ENCODE results near the gene PLPP3.

PLPP3 gene

DNA sequence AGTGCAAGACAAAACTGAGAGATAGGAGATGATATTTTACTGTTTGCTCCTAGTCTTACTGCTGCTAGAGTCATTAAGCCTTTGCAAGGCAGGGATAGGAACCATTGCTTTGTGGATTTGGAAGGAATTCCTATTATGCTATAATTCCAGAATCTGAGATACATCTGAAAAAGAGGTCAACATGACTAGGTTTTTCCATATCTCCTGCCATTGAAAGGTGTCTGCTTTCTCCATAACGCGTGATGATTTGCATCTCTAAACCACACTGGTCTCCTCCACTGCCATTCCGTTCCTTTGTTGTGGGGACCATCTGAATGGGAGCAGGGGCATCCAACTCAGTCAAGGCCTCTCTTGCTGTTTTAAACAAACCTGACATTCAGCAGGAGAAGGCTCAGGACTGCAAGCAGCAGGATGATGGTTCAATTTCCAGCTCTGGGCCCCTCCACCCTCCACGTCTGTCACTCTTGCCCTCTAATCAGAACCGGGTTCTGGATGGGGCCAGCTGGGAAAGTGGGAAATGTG is 45.2 kb downstream of the PLPP3 start:
- no peaks in the 10 kb centered on the region for H3K27me3 ChIP-seq (ENCODE audit: control insufficient read depth, insufficient read depth, low read length)
- peaks cover 89% of the 10 kb centered on the region for H3K4me1 ChIP-seq (ENCODE audit: control insufficient read depth, insufficient read depth, low read length)
- H3K36me3 ChIP-seq (ENCODE audit: control insufficient read depth, insufficient read depth, low read length): peaks cover 52% of the 10 kb centered on the region
- H3K27ac ChIP-seq (ENCODE audit: low read depth, low read length): peak overlapping the region; percentile 72
- H3K9me3 ChIP-seq (ENCODE audit: control insufficient read depth, insufficient read depth, low read depth, low read length): no peaks in the 10 kb centered on the region
- no peak overlapping the region for H3K9ac ChIP-seq (ENCODE audit: low read length)
- H3K4me3 ChIP-seq (ENCODE audit: low read depth, low read length): no peak overlapping the region

DNA sequence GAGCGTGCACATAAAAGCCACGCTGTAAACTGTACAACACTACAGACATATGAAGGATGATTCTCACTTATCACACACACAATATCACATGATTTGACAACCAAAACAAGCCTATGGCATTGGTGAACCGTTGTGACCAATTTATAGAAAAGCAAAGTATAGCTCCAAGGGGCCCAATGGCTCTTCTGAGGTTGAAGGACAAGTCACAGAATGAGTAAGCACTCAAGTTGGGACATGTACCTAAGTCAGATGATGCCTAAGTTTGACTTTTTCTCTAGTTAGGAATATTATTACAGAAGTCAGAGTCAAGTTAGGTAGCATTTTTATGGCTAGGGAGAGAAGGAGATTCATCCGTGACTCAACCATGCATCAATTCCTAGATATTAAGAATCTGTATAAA is 45.7 kb downstream of the PLPP3 start:
- H3K9ac ChIP-seq (ENCODE audit: low read length): no peak overlapping the region
- no peaks in the 10 kb centered on the region for H3K27me3 ChIP-seq (ENCODE audit: control insufficient read depth, insufficient read depth, low read length)
- no peaks in the 10 kb centered on the region for H3K9me3 ChIP-seq (ENCODE audit: control insufficient read depth, insufficient read depth, low read depth, low read length)
- no peak overlapping the region for H3K4me3 ChIP-seq (ENCODE audit: low read depth, low read length)
- H3K36me3 ChIP-seq (ENCODE audit: control insufficient read depth, insufficient read depth, low read length): peaks cover 52% of the 10 kb centered on the region
- peaks cover 89% of the 10 kb centered on the region for H3K4me1 ChIP-seq (ENCODE audit: control insufficient read depth, insufficient read depth, low read length)
- H3K27ac ChIP-seq (ENCODE audit: low read depth, low read length): no peak overlapping the region

DNA sequence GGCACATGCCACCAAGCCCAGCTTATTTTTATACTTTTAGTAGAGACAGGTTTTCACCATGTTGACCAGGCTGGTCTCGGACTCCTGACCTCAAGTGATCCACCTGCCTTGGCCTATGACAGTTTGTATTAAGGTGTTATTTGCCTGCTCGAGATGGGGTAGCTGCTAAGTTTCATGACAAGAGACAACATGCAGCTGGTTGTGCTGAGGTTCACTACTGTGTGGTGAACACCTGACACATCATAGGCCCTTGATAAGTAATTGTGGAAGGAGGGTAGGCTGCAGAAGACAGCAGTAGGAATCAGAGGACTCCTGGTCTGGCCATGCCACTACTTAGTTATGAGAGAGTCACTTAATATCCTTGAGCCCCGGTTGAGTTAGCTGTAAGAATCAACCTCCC is 46.2 kb downstream of the PLPP3 start:
- Histone ChIP-seq H3K4me3 (ENCODE audit: low read depth, low read length) (no peak overlapping the region), H3K9me3 (ENCODE audit: control insufficient read depth, insufficient read depth, low read depth, low read length) (no peaks in the 10 kb centered on the region), H3K27me3 (ENCODE audit: control insufficient read depth, insufficient read depth, low read length) (no peaks in the 10 kb centered on the region), H3K36me3 (ENCODE audit: control insufficient read depth, insufficient read depth, low read length) (peaks cover 52% of the 10 kb centered on the region), H3K9ac (ENCODE audit: low read length) (no peak overlapping the region), H3K4me1 (ENCODE audit: control insufficient read depth, insufficient read depth, low read length) (peaks cover 89% of the 10 kb centered on the region), H3K27ac (ENCODE audit: low read depth, low read length) (no peak overlapping the region)

DNA sequence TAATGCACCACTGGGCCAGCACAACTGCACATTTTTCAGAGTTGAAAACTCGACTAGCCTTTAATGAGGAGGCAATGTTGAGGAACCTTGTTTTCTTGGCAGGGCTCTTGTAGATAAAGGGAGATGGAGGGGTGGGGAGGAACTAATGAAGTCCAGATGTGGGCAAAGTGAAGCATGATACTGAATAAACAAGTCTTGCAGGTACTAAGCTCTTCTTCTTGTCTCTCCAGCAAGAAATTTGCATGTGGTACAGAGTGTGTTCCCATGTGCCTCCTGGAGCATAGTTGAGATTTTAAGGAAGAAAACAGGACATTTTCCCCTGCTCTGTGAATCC is 47.0 kb downstream of the PLPP3 start:
- peaks cover 90% of the 10 kb centered on the region for H3K4me1 ChIP-seq (ENCODE audit: control insufficient read depth, insufficient read depth, low read length)
- H3K9me3 ChIP-seq (ENCODE audit: control insufficient read depth, insufficient read depth, low read depth, low read length): no peaks in the 10 kb centered on the region
- H3K36me3 ChIP-seq (ENCODE audit: control insufficient read depth, insufficient read depth, low read length): peaks cover 52% of the 10 kb centered on the region
- H3K27ac ChIP-seq (ENCODE audit: low read depth, low read length): no peak overlapping the region
- no peaks in the 10 kb centered on the region for H3K27me3 ChIP-seq (ENCODE audit: control insufficient read depth, insufficient read depth, low read length)
- no peak overlapping the region for H3K4me3 ChIP-seq (ENCODE audit: low read depth, low read length)
- no peak overlapping the region for H3K9ac ChIP-seq (ENCODE audit: low read length)

DNA sequence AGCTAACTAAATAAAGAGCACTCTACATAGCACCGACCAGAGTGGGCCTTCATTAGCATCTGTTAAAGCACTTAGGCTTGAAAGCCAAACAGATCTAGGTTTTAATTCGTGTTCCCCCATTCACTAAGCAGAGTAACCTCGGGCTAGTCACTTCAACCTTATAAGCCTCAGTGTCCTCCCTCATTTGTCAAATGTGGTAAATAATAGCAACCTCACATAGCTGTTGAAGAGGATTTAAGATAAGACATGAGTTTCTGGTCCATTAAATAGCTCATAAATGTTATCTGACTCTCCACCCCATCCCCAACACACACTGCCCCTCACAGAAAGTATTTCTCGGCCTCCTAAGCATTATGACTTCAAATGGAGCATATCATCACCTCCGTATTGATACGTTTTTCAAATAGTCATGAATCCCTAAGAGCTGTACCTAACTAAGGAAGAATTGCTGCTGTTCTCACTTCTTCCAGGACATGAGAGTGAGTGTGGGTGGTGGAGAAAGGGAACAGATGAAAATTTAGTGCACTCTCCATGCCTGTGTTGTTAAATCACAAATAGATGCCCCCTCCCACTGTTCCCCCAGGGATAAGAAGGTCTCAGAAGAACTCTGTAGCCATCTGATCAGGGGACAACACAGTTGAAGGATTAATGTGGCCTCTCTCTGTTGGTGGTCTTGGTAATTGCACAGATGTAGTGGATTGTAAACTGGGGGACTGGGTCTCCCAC is 47.6 kb downstream of the PLPP3 start:
- Histone ChIP-seq H3K4me3 (ENCODE audit: low read depth, low read length) (no peak overlapping the region), H3K36me3 (ENCODE audit: control insufficient read depth, insufficient read depth, low read length) (peaks cover 49% of the 10 kb centered on the region), H3K27ac (ENCODE audit: low read depth, low read length) (no peak overlapping the region), H3K27me3 (ENCODE audit: control insufficient read depth, insufficient read depth, low read length) (no peaks in the 10 kb centered on the region), H3K9me3 (ENCODE audit: control insufficient read depth, insufficient read depth, low read depth, low read length) (no peaks in the 10 kb centered on the region), H3K4me1 (ENCODE audit: control insufficient read depth, insufficient read depth, low read length) (peaks cover 90% of the 10 kb centered on the region), H3K9ac (ENCODE audit: low read length) (no peak overlapping the region)

DNA sequence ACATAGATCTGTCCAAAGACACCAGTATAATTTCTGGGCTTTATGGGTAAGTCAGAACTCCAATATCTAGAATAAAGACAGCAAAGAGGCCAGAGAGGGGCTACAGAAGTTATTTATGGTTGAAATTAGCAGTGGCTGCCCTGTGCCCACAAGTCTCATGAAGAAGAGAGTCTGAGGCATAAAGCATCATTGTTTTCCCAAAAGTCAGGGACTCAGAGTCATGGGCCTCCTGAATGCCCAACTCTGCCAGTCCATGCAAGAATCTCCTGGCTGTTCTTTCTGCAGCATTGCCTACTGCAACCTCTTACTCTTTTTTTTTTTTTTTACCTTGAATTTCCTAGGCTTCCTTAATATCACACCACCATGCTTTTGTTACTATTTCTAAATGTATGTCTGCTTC is 49.6 kb downstream of the PLPP3 start:
- Histone ChIP-seq H3K4me3 (ENCODE audit: low read depth, low read length) (no peak overlapping the region), H3K27me3 (ENCODE audit: control insufficient read depth, insufficient read depth, low read length) (no peaks in the 10 kb centered on the region), H3K9me3 (ENCODE audit: control insufficient read depth, insufficient read depth, low read depth, low read length) (no peaks in the 10 kb centered on the region), H3K27ac (ENCODE audit: low read depth, low read length) (no peak overlapping the region), H3K9ac (ENCODE audit: low read length) (no peak overlapping the region), H3K36me3 (ENCODE audit: control insufficient read depth, insufficient read depth, low read length) (peaks cover 42% of the 10 kb centered on the region), H3K4me1 (ENCODE audit: control insufficient read depth, insufficient read depth, low read length) (peaks cover 74% of the 10 kb centered on the region)

DNA sequence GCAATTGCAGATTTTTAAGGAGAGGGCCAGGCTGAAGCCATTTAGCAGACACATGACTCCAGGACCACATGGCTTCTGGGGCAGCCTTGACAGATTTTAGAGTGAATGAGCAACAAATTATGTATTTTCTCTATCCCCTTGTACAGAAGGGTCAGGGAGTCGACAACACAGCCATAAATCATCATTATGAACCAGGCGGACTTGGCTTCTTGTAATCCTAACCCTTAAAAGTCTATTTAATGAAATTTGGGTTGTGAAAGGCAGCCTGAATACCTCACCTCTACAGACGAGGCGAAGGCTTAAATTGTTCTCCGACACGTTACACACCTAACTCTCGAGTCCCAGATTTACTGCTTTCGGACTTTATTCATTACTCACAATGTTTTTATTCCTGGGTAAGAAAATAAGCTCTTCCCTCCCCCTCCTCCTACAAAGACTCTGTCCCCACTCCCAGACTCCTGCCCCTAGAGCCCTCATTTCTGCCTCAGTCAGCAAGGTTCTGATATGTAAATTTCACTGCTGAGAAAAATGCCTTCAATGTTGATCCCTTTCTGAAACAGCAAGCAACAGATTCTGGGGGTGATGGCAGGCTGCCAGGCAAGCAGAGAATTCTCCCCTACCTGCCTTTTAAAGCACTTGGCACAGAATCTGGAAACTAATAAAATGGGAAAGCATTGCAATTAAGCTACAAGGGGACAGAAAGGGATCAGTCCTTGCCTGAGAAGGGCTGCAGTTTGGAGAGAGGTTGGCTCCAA is 51.6 kb downstream of the PLPP3 start:
- no peaks in the 10 kb centered on the region for H3K27me3 ChIP-seq (ENCODE audit: control insufficient read depth, insufficient read depth, low read length)
- H3K9me3 ChIP-seq (ENCODE audit: control insufficient read depth, insufficient read depth, low read depth, low read length): no peaks in the 10 kb centered on the region
- no peak overlapping the region for H3K9ac ChIP-seq (ENCODE audit: low read length)
- H3K36me3 ChIP-seq (ENCODE audit: control insufficient read depth, insufficient read depth, low read length): peaks cover 45% of the 10 kb centered on the region
- H3K4me1 ChIP-seq (ENCODE audit: control insufficient read depth, insufficient read depth, low read length): peaks cover 56% of the 10 kb centered on the region
- H3K4me3 ChIP-seq (ENCODE audit: low read depth, low read length): no peak overlapping the region
- H3K27ac ChIP-seq (ENCODE audit: low read depth, low read length): 0 out of 2 replicates have a peak overlapping the region, but pooled peaks have one; percentile 7

DNA sequence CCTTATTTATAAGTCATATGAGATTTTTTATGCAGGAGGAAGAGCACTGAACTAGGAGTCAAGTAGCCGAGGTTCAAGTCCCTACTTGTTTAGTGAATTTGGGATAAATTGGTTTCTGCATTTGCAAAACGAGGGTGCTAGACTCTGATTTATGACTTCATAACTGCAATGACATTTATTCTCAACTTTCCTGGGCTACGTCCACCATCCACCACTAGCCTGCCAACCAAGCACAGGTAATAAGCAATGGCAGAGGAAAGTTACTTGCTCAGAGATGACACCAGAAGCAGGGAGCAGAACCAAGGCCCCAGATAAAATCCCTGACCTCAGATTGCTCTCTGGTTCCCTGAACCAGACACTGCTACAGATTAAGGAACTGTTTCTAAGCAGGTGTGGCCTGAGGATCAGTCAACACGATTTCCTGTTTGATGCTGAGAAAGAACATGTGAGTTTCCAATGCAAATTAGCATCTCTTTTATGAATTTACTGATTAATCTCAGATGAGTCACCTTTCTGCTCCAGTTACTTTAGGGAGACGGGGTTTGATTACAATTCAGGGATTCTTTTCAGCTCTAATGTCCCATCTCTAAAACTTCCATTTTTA is 52.7 kb downstream of the PLPP3 start:
- no peaks in the 10 kb centered on the region for H3K9me3 ChIP-seq (ENCODE audit: control insufficient read depth, insufficient read depth, low read depth, low read length)
- no peak overlapping the region for H3K4me3 ChIP-seq (ENCODE audit: low read depth, low read length)
- H3K36me3 ChIP-seq (ENCODE audit: control insufficient read depth, insufficient read depth, low read length): peaks cover 47% of the 10 kb centered on the region
- H3K4me1 ChIP-seq (ENCODE audit: control insufficient read depth, insufficient read depth, low read length): peaks cover 47% of the 10 kb centered on the region
- no peak overlapping the region for H3K9ac ChIP-seq (ENCODE audit: low read length)
- H3K27me3 ChIP-seq (ENCODE audit: control insufficient read depth, insufficient read depth, low read length): no peaks in the 10 kb centered on the region
- no peak overlapping the region for H3K27ac ChIP-seq (ENCODE audit: low read depth, low read length)

DNA sequence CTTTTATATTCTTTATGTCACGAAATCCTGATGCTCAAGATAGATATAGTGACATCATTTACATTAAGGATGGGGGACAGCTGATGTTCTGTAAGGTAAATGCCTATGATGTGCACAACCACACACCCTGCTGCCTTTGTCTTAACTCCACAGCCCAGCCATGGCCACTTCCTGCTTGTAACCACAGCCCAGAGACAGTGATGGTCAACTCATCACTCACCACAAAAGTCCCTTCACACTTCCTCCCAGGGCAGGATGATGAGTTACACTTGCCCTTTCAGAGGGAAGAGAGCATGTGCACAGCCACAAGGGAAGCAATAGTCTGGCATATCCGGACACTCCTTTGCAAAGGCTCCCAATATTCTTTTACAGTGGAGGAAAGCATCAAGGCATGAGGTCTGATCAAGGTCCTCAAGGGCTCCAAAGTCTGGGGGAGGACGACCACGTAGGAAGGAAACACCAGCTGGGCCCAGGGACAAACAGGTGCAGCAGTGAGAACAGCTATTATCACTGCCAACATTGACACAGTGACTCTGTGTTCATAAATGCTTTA is 53.8 kb downstream of the PLPP3 start:
- Histone ChIP-seq H3K9me3 (ENCODE audit: control insufficient read depth, insufficient read depth, low read depth, low read length) (no peaks in the 10 kb centered on the region), H3K4me1 (ENCODE audit: control insufficient read depth, insufficient read depth, low read length) (peaks cover 40% of the 10 kb centered on the region), H3K4me3 (ENCODE audit: low read depth, low read length) (no peak overlapping the region), H3K9ac (ENCODE audit: low read length) (no peak overlapping the region), H3K36me3 (ENCODE audit: control insufficient read depth, insufficient read depth, low read length) (peaks cover 46% of the 10 kb centered on the region), H3K27me3 (ENCODE audit: control insufficient read depth, insufficient read depth, low read length) (no peaks in the 10 kb centered on the region), H3K27ac (ENCODE audit: low read depth, low read length) (no peak overlapping the region)

DNA sequence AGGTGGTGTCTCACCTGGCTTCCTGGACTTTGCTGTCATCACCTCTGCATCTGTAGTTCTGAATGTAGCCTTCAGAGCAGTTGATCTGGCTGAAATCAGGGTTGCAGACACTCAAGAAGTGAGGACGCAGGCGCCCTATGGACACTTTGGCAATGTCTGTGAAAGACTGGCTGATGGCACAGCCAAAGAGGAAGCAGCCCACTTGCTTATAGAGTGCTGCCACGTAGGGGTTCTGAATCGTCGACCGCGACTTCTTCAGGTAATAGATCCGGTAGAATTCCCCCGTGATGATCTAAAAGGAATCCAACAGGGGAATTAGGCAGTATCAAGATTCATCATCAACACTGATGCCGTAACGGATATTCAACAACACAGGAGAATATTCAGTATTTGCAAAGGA is 55.1 kb downstream of the PLPP3 start:
- Histone ChIP-seq H3K9me3 (ENCODE audit: control insufficient read depth, insufficient read depth, low read depth, low read length) (no peaks in the 10 kb centered on the region), H3K9ac (ENCODE audit: low read length) (no peak overlapping the region), H3K27ac (ENCODE audit: low read depth, low read length) (no peak overlapping the region), H3K4me3 (ENCODE audit: low read depth, low read length) (no peak overlapping the region), H3K27me3 (ENCODE audit: control insufficient read depth, insufficient read depth, low read length) (no peaks in the 10 kb centered on the region), H3K36me3 (ENCODE audit: control insufficient read depth, insufficient read depth, low read length) (peaks cover 45% of the 10 kb centered on the region), H3K4me1 (ENCODE audit: control insufficient read depth, insufficient read depth, low read length) (peaks cover 39% of the 10 kb centered on the region)

DNA sequence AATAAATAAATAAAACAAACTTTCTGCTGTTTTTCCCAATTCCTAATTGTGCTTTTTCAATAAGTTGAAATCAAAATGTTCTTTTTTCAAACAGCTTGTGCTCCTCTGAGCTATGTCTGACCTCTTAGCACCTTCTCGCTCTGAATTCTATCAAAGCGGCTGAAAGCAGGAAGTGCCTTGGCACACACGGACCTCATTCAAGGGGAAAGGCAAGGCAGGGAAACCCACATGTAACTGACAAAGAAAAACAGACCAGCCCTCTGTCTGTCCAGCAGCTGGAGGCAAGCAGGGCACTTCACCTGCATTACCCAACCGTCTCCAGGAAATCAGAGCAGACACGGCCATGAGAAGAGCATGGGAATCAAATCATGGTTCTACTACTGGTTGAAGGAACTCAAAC is 56.7 kb downstream of the PLPP3 start:
- H3K4me1 ChIP-seq (ENCODE audit: control insufficient read depth, insufficient read depth, low read length): peaks cover 30% of the 10 kb centered on the region
- peaks cover 55% of the 10 kb centered on the region for H3K36me3 ChIP-seq (ENCODE audit: control insufficient read depth, insufficient read depth, low read length)
- no peak overlapping the region; the same call in 1 of the 2 replicates for H3K27ac ChIP-seq (ENCODE audit: low read depth, low read length)
- no peaks in the 10 kb centered on the region for H3K9me3 ChIP-seq (ENCODE audit: control insufficient read depth, insufficient read depth, low read depth, low read length)
- no peak overlapping the region for H3K4me3 ChIP-seq (ENCODE audit: low read depth, low read length)
- H3K9ac ChIP-seq (ENCODE audit: low read length): no peak overlapping the region
- H3K27me3 ChIP-seq (ENCODE audit: control insufficient read depth, insufficient read depth, low read length): no peaks in the 10 kb centered on the region
